H1 (cell line): Measurements from ENCODE around the gene TAF3. TPM values are rescaled to one million over a fixed set of nuclear protein-coding genes. Genes with fewer than 3 reads are reported as not detected.

Experiments
- CTCF ChIA-PET: fragments of 300-600 bp; sonication (Branson Sonifier 250); formaldehyde crosslinking; loops from one replicate; lab custom pipeline; 2021; ENCODE audit not compliant: partially characterized antibody; lab: Charles Lee
- POLR2A ChIA-PET: fragments of 300-600 bp; sonication (Branson Sonifier 250); formaldehyde crosslinking; loops from one replicate; lab custom pipeline; 2021; ENCODE audit warnings: inconsistent platforms; ENCODE audit not compliant: partially characterized antibody; lab: Charles Lee
- DNase-seq, 2 experiments: peaks; one replicate each; pipeline versions ENCODE4 v3.0.0 to v3.0.0-alpha.2; 2010 to 2022; ENCODE audit warnings: low spot score in 2 of 2, low read depth in 1 of 2, mixed read lengths in 1 of 2
- FAIRE-seq: peaks from 2 replicates; lab custom pipeline; 2011; peaks lifted over from hg19 to GRCh38; lab: Jason Lieb, UNC
- H2AFZ ChIP-seq: 2 replicates; pipeline ENCODE4 v1.8.1; 2012; ENCODE audit warnings: low read length, inconsistent platforms
- H2AK5ac ChIP-seq: 2 replicates; pipeline ENCODE4 v1.6.1; 2013; ENCODE audit warnings: low read depth, low read length
- H2BK120ac ChIP-seq: replicated peaks from 2 replicates; pipeline ENCODE3; 2013; ENCODE audit warnings: low read depth, low read length, inconsistent platforms
- H2BK12ac ChIP-seq: 2 replicates; pipeline ENCODE4 v1.6.1; 2013; ENCODE audit warnings: low read depth, low read length
- H2BK15ac ChIP-seq: 2 replicates; pipeline ENCODE4 v1.6.1; 2013; ENCODE audit warnings: low read length
- H2BK20ac ChIP-seq: 2 replicates; pipeline ENCODE4 v1.6.1; 2013; ENCODE audit warnings: low read length
- H2BK5ac ChIP-seq: 2 replicates; pipeline ENCODE4 v1.6.1; 2013; ENCODE audit warnings: low read depth, low read length
- H3K14ac ChIP-seq: 2 replicates; pipeline ENCODE4 v1.6.1; 2013; ENCODE audit warnings: inconsistent platforms; ENCODE audit not compliant: insufficient read length
- H3K18ac ChIP-seq: 2 replicates; pipeline ENCODE4 v1.6.1; 2013; ENCODE audit warnings: low read length; ENCODE audit errors: extremely low read depth
- H3K23ac ChIP-seq: 2 replicates; pipeline ENCODE4 v1.6.1; 2013; ENCODE audit warnings: inconsistent platforms; ENCODE audit not compliant: insufficient read length
- H3K23me2 ChIP-seq: 2 replicates; pipeline ENCODE4 v1.6.1; 2013; ENCODE audit warnings: low read depth, low read length
- H3K27ac ChIP-seq: 2 replicates; pipeline ENCODE4 v1.6.1; 2011; ENCODE audit warnings: low read depth, low read length, inconsistent platforms
- H3K27me3 ChIP-seq, 4 experiments: replicated peaks in 1 of 4; 1 replicate in 1 of 4; 2 replicates in 3 of 4; pipeline versions ENCODE4 v1.6.1 to v1.8.1; 2011 to 2013; ENCODE audit warnings: low read length in 3 of 4, mild to moderate bottlenecking in 3 of 4, inconsistent platforms in 2 of 4, mixed read lengths in 2 of 4, moderate library complexity in 1 of 4; ENCODE audit not compliant: control insufficient read depth in 3 of 4, insufficient read depth in 3 of 4; ENCODE audit errors: extremely low read depth in 1 of 4
- H3K36me3 ChIP-seq, 4 experiments: 2 replicates each; pipeline versions ENCODE4 v1.6.1 to v1.8.1; 2011 to 2013; ENCODE audit warnings: mild to moderate bottlenecking in 4 of 4, low read length in 3 of 4, moderate library complexity in 2 of 4, control low read depth in 1 of 4, inconsistent platforms in 1 of 4; ENCODE audit not compliant: insufficient read depth in 4 of 4, control insufficient read depth in 2 of 4
- H3K4ac ChIP-seq: replicated peaks from 2 replicates; pipeline ENCODE3; 2013; ENCODE audit warnings: low read length, low read depth, mixed read lengths, inconsistent platforms; ENCODE audit not compliant: insufficient read length
- H3K4me1 ChIP-seq, 4 experiments: replicated peaks in 1 of 4; 1 replicate in 1 of 4; 2 replicates in 3 of 4; pipeline versions ENCODE4 v1.6.1 to v1.8.1; 2011 to 2013; ENCODE audit warnings: low read length in 3 of 4, inconsistent platforms in 2 of 4, mixed read lengths in 1 of 4; ENCODE audit not compliant: insufficient read depth in 4 of 4, control insufficient read depth in 3 of 4
- H3K4me2 ChIP-seq, 2 experiments: 2 replicates each; pipeline versions ENCODE4 v1.6.1 to v1.8.1; 2011 to 2013; ENCODE audit warnings: low read depth in 2 of 2, low read length in 2 of 2, control low read depth in 1 of 2, inconsistent platforms in 1 of 2, mild to moderate bottlenecking in 1 of 2; ENCODE audit not compliant: insufficient read depth in 1 of 2
- H3K4me3 ChIP-seq, 4 experiments: fragments of 200-600, 300-600 bp in 1 of 4; sonication (generic), shearing (Covaris generic), sonication (Bioruptor Twin) in 1 of 4; 2 replicates each; pipeline versions ENCODE4 v1.5.1 to v1.8.1; 2011 to 2016; ENCODE audit warnings: low read length in 4 of 4, low read depth in 3 of 4, control low read depth in 2 of 4, inconsistent platforms in 2 of 4, mild to moderate bottlenecking in 2 of 4, mixed read lengths in 1 of 4, moderate library complexity in 1 of 4; ENCODE audit not compliant: insufficient read depth in 2 of 4; ENCODE audit errors: extremely low read depth in 1 of 4
- H3K56ac ChIP-seq: replicated peaks from 2 replicates; pipeline ENCODE3; 2013; ENCODE audit warnings: low read depth, mild to moderate bottlenecking, mixed read lengths, low read length, inconsistent platforms; ENCODE audit not compliant: insufficient read length
- H3K79me1 ChIP-seq: 2 replicates; pipeline ENCODE4 v1.6.1; 2013; ENCODE audit warnings: low read depth, low read length, control low read depth
- H3K79me2 ChIP-seq, 2 experiments: 2 replicates each; pipeline versions ENCODE4 v1.6.1 to v1.8.1; 2012 to 2013; ENCODE audit warnings: low read length in 2 of 2, mild to moderate bottlenecking in 2 of 2, inconsistent platforms in 1 of 2; ENCODE audit not compliant: insufficient read depth in 2 of 2, control insufficient read depth in 1 of 2
- H3K9ac ChIP-seq, 4 experiments: replicated peaks in 1 of 4; 1 replicate in 1 of 4; 2 replicates in 3 of 4; pipeline versions ENCODE4 v1.6.1 to v1.8.1; 2011 to 2013; ENCODE audit warnings: low read depth in 3 of 4, low read length in 3 of 4, control low read depth in 2 of 4, mild to moderate bottlenecking in 2 of 4, moderate library complexity in 2 of 4, inconsistent platforms in 1 of 4; ENCODE audit errors: extremely low read depth in 1 of 4
- H3K9me3 ChIP-seq, 2 experiments: 2 replicates each; pipeline versions ENCODE4 v1.6.1 to v1.8.1; 2012 to 2013; ENCODE audit warnings: mild to moderate bottlenecking in 2 of 2, moderate library complexity in 2 of 2, control low read depth in 1 of 2, inconsistent platforms in 1 of 2, low read depth in 1 of 2, low read length in 1 of 2, mixed read lengths in 1 of 2; ENCODE audit not compliant: insufficient read depth in 2 of 2
- H4K20me1 ChIP-seq, 2 experiments: replicated peaks in 1 of 2; 2 replicates each; pipeline versions ENCODE3 to v1.8.1; 2011 to 2013; ENCODE audit warnings: inconsistent platforms in 2 of 2, low read length in 2 of 2, mild to moderate bottlenecking in 1 of 2; ENCODE audit not compliant: insufficient read depth in 2 of 2, control insufficient read depth in 1 of 2
- H4K5ac ChIP-seq: 2 replicates; pipeline ENCODE4 v1.6.1; 2013; ENCODE audit warnings: low read length, low read depth, mixed read lengths, inconsistent platforms; ENCODE audit not compliant: insufficient read length
- H4K8ac ChIP-seq: 2 replicates; pipeline ENCODE4 v1.8.0; 2013; ENCODE audit warnings: mild to moderate bottlenecking, moderate library complexity, low read length, inconsistent platforms; ENCODE audit not compliant: insufficient read depth; ENCODE audit errors: extremely low read depth
- H4K91ac ChIP-seq: replicated peaks from 2 replicates; pipeline ENCODE3; 2013; ENCODE audit warnings: low read length, mixed read lengths, inconsistent platforms; ENCODE audit not compliant: insufficient read length
- ATF3 ChIP-seq: IDR thresholded peaks from 2 replicates; pipeline ENCODE4 v1.6.1; 2011; ENCODE audit warnings: low read depth, mild to moderate bottlenecking, low read length; ENCODE audit not compliant: insufficient read depth
- BCL11A ChIP-seq, 2 experiments: IDR thresholded peaks; one replicate each; pipeline ENCODE4 v1.6.1; 2011; ENCODE audit warnings: low read depth in 2 of 2, low read length in 2 of 2, mild to moderate bottlenecking in 2 of 2
- NANOG ChIP-seq: IDR thresholded peaks from 2 replicates; pipeline ENCODE4 v1.6.1; 2011; ENCODE audit warnings: low read length, low read depth, mild to moderate bottlenecking, inconsistent platforms; ENCODE audit not compliant: insufficient read depth, poor library complexity, severe bottlenecking
- PHF8 ChIP-seq: fragments of 200-600 bp; sonication (generic); conservative IDR thresholded peaks from 2 replicates; pipeline ENCODE4 v1.7.1; 2012; ENCODE audit warnings: low read depth, mild to moderate bottlenecking, inconsistent platforms, low read length, moderate library complexity
- POU5F1 ChIP-seq: IDR thresholded peaks from 2 replicates; pipeline ENCODE4 v1.6.1; 2011; ENCODE audit warnings: low read depth, mild to moderate bottlenecking, low read length, moderate library complexity
- RAD21 ChIP-seq, 2 experiments: IDR thresholded peaks in 1 of 2; conservative IDR thresholded peaks in 1 of 2; 2 replicates each; pipeline ENCODE4 v1.6.1; 2011; ENCODE audit warnings: low read depth in 2 of 2, low read length in 2 of 2, improper control_type of control experiment in 1 of 2, inconsistent platforms in 1 of 2, mild to moderate bottlenecking in 1 of 2, moderate library complexity in 1 of 2
- RBBP5 ChIP-seq: IDR thresholded peaks from 2 replicates; pipeline ENCODE4 v1.7.1; 2012; ENCODE audit warnings: low read depth, mild to moderate bottlenecking, inconsistent platforms, low read length, moderate library complexity, borderline replicate concordance
- RNF2 ChIP-seq: fragments of 200-900, 300-1000 bp; sonication (generic); IDR thresholded peaks from 2 replicates; pipeline ENCODE4 v1.7.1; 2016; ENCODE audit warnings: borderline replicate concordance, low read depth, mild to moderate bottlenecking, antibody characterized with exemption, low read length; ENCODE audit not compliant: poor library complexity, severe bottlenecking; ENCODE audit errors: missing control alignments
- SIN3A ChIP-seq, 2 experiments: IDR thresholded peaks in 1 of 2; conservative IDR thresholded peaks in 1 of 2; 2 replicates each; pipeline ENCODE4 v1.6.1; 2011 to 2012; ENCODE audit warnings: low read length in 2 of 2, improper control_type of control experiment in 1 of 2, low read depth in 1 of 2, mild to moderate bottlenecking in 1 of 2
- TAF7 ChIP-seq: optimal IDR thresholded peaks from 2 replicates; pipeline ENCODE3; 2011; ENCODE audit warnings: low read depth, mild to moderate bottlenecking, inconsistent platforms, low read length, moderate library complexity, borderline replicate concordance
- TBP ChIP-seq: IDR thresholded peaks from 2 replicates; pipeline ENCODE4 v1.6.1; 2011; ENCODE audit warnings: low read depth, low read length, improper control_type of control experiment
- TEAD4 ChIP-seq: IDR thresholded peaks from 2 replicates; pipeline ENCODE4 v1.6.1; 2012; ENCODE audit warnings: low read depth, low read length, inconsistent platforms, mixed read lengths
- WGBS, 2 experiments: shearing (Covaris generic) in 1 of 2; methylation state at CpG; one replicate each; pipeline versions ENCODE4 v1.1.6 to v1.1.7; 2013 to 2015; ENCODE audit warnings: low lambda C conversion rate in 2 of 2, mixed read lengths in 2 of 2, inconsistent platforms in 1 of 2, low coverage in 1 of 2, missing lambda C conversion rate in 1 of 2; ENCODE audit not compliant: insufficient replicate concordance in 2 of 2, insufficient coverage in 1 of 2, insufficient read length in 1 of 2; ENCODE audit errors: extremely low coverage in 1 of 2, missing lambda C conversion rate in 1 of 2; 5-methylcytosine and 5-hydroxymethylcytosine counted together
- polyA plus RNA-seq, 7 experiments: library from polyadenylated mRNA; depleted of rRNA in 3 of 7; stranded (reverse) in 5 of 7; unstranded in 2 of 7; fragments of >200 nt in 5 of 7; fragments of 200-250 nt in 2 of 7; gene quantifications; 1 replicate in 5 of 7; 2 replicates in 1 of 7; 4 replicates in 1 of 7; pipeline versions ENCODE4 v1.2.1 to v1.2.3, GENCODE V29; 2011 to 2013; ENCODE audit warnings: missing spikeins in 2 of 7, mixed read lengths in 2 of 7
- total RNA-seq: library from RNA; stranded (reverse); fragmentation: NEBNext Ultra II Directional; extraction: Animal tissue kit (Norgen Biotek cat#: 25700); gene quantifications from 2 replicates; pipeline ENCODE4 v1.2.1, GENCODE V29; 2021

TAF3 gene
- total and polyA plus RNA-seq, 2 of the 8 experiments (the other 6 are each of a cell fraction or from before 2014, with no cell fraction given): 1.5 to 11.2 TPM

DNA sequence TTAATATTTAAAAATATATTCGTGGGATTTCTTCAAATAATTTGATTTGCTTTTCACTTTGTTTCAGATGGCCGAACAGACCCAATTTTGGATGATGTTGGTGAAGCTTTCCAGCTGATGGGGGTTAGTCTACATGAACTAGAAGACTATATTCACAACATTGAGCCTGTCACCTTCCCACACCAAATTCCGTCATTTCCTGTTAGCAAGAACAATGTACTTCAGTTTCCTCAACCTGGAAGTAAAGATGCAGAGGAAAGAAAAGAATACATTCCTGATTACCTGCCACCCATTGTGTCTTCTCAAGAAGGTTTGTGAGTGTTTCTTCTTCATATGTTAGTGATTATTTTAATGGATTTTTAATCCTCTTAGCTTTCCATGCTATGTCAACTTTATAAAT is 5.9 kb downstream of the TAF3 start:
- no peak overlapping the region for H3K23ac ChIP-seq
- FAIRE-seq (no peak), DNase-seq (no peak)
- H3K4me1 ChIP-seq: peaks cover 0 to 3% (median 1%) of the 10 kb centered on the region in 4 experiments; a peak in 3 of 7 replicates
- H2BK15ac ChIP-seq: no peak overlapping the region
- H3K4me3 ChIP-seq: no peak overlapping the region
- H2BK120ac ChIP-seq: no peak overlapping the region
- no peak overlapping the region for H3K9ac ChIP-seq
- peaks cover under 1% of the 10 kb centered on the region for H3K23me2 ChIP-seq
- POLR2A ChIA-PET: no interaction called here
- peaks cover 0 to 16% (median 9%) of the 10 kb centered on the region in 4 experiments; a peak in 4 of 8 replicates for H3K36me3 ChIP-seq
- no peak overlapping the region for H2BK20ac ChIP-seq
- no peak overlapping the region for H2BK12ac ChIP-seq
- no peaks in the 10 kb centered on the region for H3K27me3 ChIP-seq
- WGBS, 2 experiments: 89% methylated on average over 3 of the region's 3 CpGs; no CpG with 5 or more reads in 1 of the 2 experiments
- no peak overlapping the region for H2AFZ ChIP-seq
- no peaks in the 10 kb centered on the region for H3K9me3 ChIP-seq
- H3K18ac ChIP-seq: no peak overlapping the region
- H3K27ac ChIP-seq: no peak overlapping the region
- peaks cover 6% of the 10 kb centered on the region for H3K79me1 ChIP-seq
- CTCF ChIA-PET: interaction anchor here (2.1 kb wide), 1 partner anchor 11 kb away, joined by 5 read pairs; no protein-coding TSS in a partner anchor
- H3K4ac ChIP-seq: no peak overlapping the region
- TF ChIP-seq RBBP5: no peak
- no peak for TF ChIP-seq BCL11A (IDR thresholded peaks at IDR 0.05; ENCODE audit: low read depth in 2 of 2, low read length in 2 of 2)
- no peak for TF ChIP-seq RNF2
- no peak for TF ChIP-seq TEAD4
- no peak for TF ChIP-seq NANOG
- TF ChIP-seq ATF3: no peak
- TF ChIP-seq TBP: no peak
- no peak for TF ChIP-seq TAF7
- TF ChIP-seq SIN3A (conservative IDR thresholded peaks at IDR 0.05 in 1 of 2, IDR thresholded peaks at IDR 0.05 in 1 of 2; ENCODE audit: low read depth in 1 of 2, low read length in 2 of 2): no peak
- TF ChIP-seq PHF8: no peak
- TF ChIP-seq POU5F1: no peak
- no peak for TF ChIP-seq RAD21 (IDR thresholded peaks at IDR 0.05 in 1 of 2, conservative IDR thresholded peaks at IDR 0.05 in 1 of 2; ENCODE audit: low read depth in 2 of 2, low read length in 2 of 2)
- H4K91ac ChIP-seq: no peak overlapping the region
- no peak overlapping the region for H4K8ac ChIP-seq
- H3K56ac ChIP-seq: no peak overlapping the region
- peaks cover 3 to 27% of the 10 kb centered on the region in 2 experiments for H3K79me2 ChIP-seq
- H3K14ac ChIP-seq: no peak overlapping the region
- H2BK5ac ChIP-seq: no peak overlapping the region
- no peak overlapping the region for H4K5ac ChIP-seq
- peaks cover 0 to 10% of the 10 kb centered on the region in 2 experiments for H4K20me1 ChIP-seq
- no peak overlapping the region for H3K4me2 ChIP-seq
- no peak overlapping the region for H2AK5ac ChIP-seq
